Ovary (tissue), 9 donors: ENCODE results near the gene CASKIN2. TPM values are rescaled to one million over a fixed set of nuclear protein-coding genes. Genes with fewer than 3 reads are reported as not detected.

Experiments used
- DNase-seq, 5 donors: peaks; one replicate each; pipeline ENCODE4 v3.0.0-alpha.2; 2019 to 2020
- H3K27ac ChIP-seq, 2 donors: fragments of 200-600 bp; one replicate each; pipeline versions ENCODE4 v1.5.1 to v1.8.0; 2019 to 2022
- H3K27me3 ChIP-seq: fragments of 200-600 bp; one replicate; pipeline ENCODE4 v1.8.0; 2022
- H3K36me3 ChIP-seq: fragments of 200-600 bp; sonication (generic); one replicate; pipeline ENCODE4 v1.5.1; 2019
- H3K4me1 ChIP-seq: one replicate; pipeline ENCODE4 v1.8.1; 2013; ENCODE audit warnings: mild to moderate bottlenecking, moderate library complexity; ENCODE audit not compliant: insufficient read depth
- H3K4me3 ChIP-seq: fragments of 200-600 bp; sonication (generic); one replicate; pipeline ENCODE4 v1.5.1; 2017
- H3K9me3 ChIP-seq, 2 donors: fragments of 200-600 bp in 1 of 2; sonication (generic) in 1 of 2; one replicate each; pipeline versions ENCODE4 v1.5.1 to v1.8.1; 2013 to 2019; ENCODE audit warnings: mild to moderate bottlenecking in 1 of 2, moderate library complexity in 1 of 2
- CTCF ChIP-seq, 3 donors: fragments of 450-650 bp in 2 of 3; fragments of 200-600 bp in 1 of 3; IDR thresholded peaks; one replicate each; pipeline versions ENCODE4 v1.5.1 to v1.8.0; 2016 to 2022; ENCODE audit warnings: antibody characterized with exemption in 3 of 3, mild to moderate bottlenecking in 1 of 3
- EP300 ChIP-seq: sonication (generic); formaldehyde crosslinking; IDR thresholded peaks from one replicate; pipeline ENCODE4 v1.6.1; 2017; ENCODE audit warnings: antibody characterized with exemption
- POLR2A ChIP-seq: fragments of 450-650 bp; IDR thresholded peaks from one replicate; pipeline ENCODE4 v1.6.1; 2017; ENCODE audit warnings: antibody characterized with exemption, mild to moderate bottlenecking, moderate library complexity
- WGBS, 3 donors: extraction: QIAGEN DNeasy Blood & Tissue Kit in 1 of 3; methylation state at CpG; one replicate each; pipeline versions ENCODE4 v1.1.5 to v1.1.7; 2013 to 2017; 5-methylcytosine and 5-hydroxymethylcytosine counted together
- intact Hi-C, 4 donors: fragments of 100-400 bp; cut with DNase I; formaldehyde crosslinking; loops; one replicate each; pipeline versions ENCODE4 v1.11.0 to v1.15.1; 2022 to 2023
- polyA plus RNA-seq, 2 donors: library from polyadenylated mRNA; stranded (reverse); fragments of 200-250 nt in 1 of 2; fragments of 350-450 nt in 1 of 2; fragmentation: Illumina TruSeq in 1 of 2; extraction: RNeasy Lipid Tissue Mini Kit (QIAGEN cat#74804) in 1 of 2; gene quantifications; one replicate each; pipeline ENCODE4 v1.2.3, GENCODE V29; 2013 to 2014
- total RNA-seq, 7 donors: library from RNA; depleted of rRNA in 2 of 7; stranded (reverse); fragments of >200 nt in 2 of 7; fragmentation: NEBNext Ultra II Directional in 3 of 7; extraction: Animal tissue kit (Norgen Biotek cat#: 25700) in 3 of 7; gene quantifications; one replicate each; pipeline versions ENCODE4 v1.1.0 to v1.2.4, GENCODE V29; 2016 to 2023
- donor health status: DM: no; HTN: no; CAD: no; lungs with moderate emphysema.
- donor health status: DM: no; HTN: no; CAD: no.
- donor health status: Bipolar disorder and iron deficiency.
- donor health status: DM: yes; HTN: yes; CAD: no.
- donor health status: DM: no; HTN: no; CAD: no.
- donor health status: DM: yes; HTN: yes; CAD: no.

CASKIN2 gene
- total and polyA plus RNA-seq, 9 donors, result 9.1 to 58.7 (median 36.8) TPM

GRCh38 chr17:75548813-75549212 is 33.5 kb upstream of the CASKIN2 start:
- H3K27me3 ChIP-seq, result no peaks in the 10 kb centered on the region
- no peak for DNase-seq
- no peaks in the 10 kb centered on the region for H3K36me3 ChIP-seq
- H3K4me3 ChIP-seq, result no peak overlapping the region
- H3K9me3 ChIP-seq, result no peaks in the 10 kb centered on the region
- intact Hi-C loops, result no loop called here
- WGBS, 3 donors, result 79 to 91% (median 83%) methylated on average over 5 of the region's 5 CpGs
- TF ChIP-seq CTCF (IDR thresholded peaks at IDR 0.05), result no peak
- no peak for TF ChIP-seq EP300
- no peak for TF ChIP-seq POLR2A
- H3K4me1 ChIP-seq, result no peaks in the 10 kb centered on the region
- no peak overlapping the region for H3K27ac ChIP-seq

GRCh38 chr17:75547091-75547490 is 31.8 kb upstream of the CASKIN2 start:
- no peak overlapping the region for H3K27ac ChIP-seq
- 83 to 94% (median 93%) methylated on average over 9 of the region's 9 CpGs for WGBS, 3 donors
- intact Hi-C loops, result no loop called here
- DNase-seq, result no peak
- no peaks in the 10 kb centered on the region for H3K27me3 ChIP-seq
- H3K4me3 ChIP-seq, result no peak overlapping the region
- TF ChIP-seq EP300 (no peak), POLR2A (no peak), CTCF (IDR thresholded peaks at IDR 0.05) (no peak)
- H3K4me1 ChIP-seq, result no peaks in the 10 kb centered on the region
- no peaks in the 10 kb centered on the region for H3K36me3 ChIP-seq
- H3K9me3 ChIP-seq, result no peaks in the 10 kb centered on the region

- Histone ChIP-seq H3K27ac (no peak overlapping the region), H3K4me3 (no peak overlapping the region), H3K36me3 (no peaks in the 10 kb centered on the region), H3K4me1 (no peaks in the 10 kb centered on the region), H3K27me3 (no peaks in the 10 kb centered on the region), H3K9me3 (no peaks in the 10 kb centered on the region)
- intact Hi-C loops, result no loop called here
- DNase-seq, result no peak
- TF ChIP-seq CTCF (IDR thresholded peaks at IDR 0.05) (no peak), EP300 (no peak), POLR2A (no peak)
- WGBS, 3 donors, result 39 to 79% (median 65%) methylated on average over 13 of the region's 13 CpGs
These were observed 30.8 kb upstream of the CASKIN2 start for GRCh38 chr17:75546181-75546580.

GRCh38 chr17:75544250-75544649 is 28.9 kb upstream of the CASKIN2 start:
- no peaks in the 10 kb centered on the region for H3K36me3 ChIP-seq
- no peak for TF ChIP-seq CTCF (IDR thresholded peaks at IDR 0.05)
- TF ChIP-seq EP300, result no peak
- TF ChIP-seq POLR2A, result no peak
- no peak overlapping the region for H3K4me3 ChIP-seq
- H3K9me3 ChIP-seq, result no peaks in the 10 kb centered on the region
- no peaks in the 10 kb centered on the region for H3K27me3 ChIP-seq
- WGBS, 3 donors, result 76 to 91% (median 82%) methylated on average over 8 of the region's 8 CpGs
- no peak for DNase-seq
- H3K27ac ChIP-seq, result no peak overlapping the region
- H3K4me1 ChIP-seq, result no peaks in the 10 kb centered on the region
- intact Hi-C loops, result no loop called here
